HepG2 (cell line): ENCODE measurements around the gene AUH. TPM values are rescaled to one million over a fixed set of nuclear protein-coding genes. Genes with fewer than 3 reads are reported as not detected.
A peak's percentile ranks its signal among the peaks of the same experiment; 100 is the strongest.

ENCODE experiments used
- ATF7 ChIP-seq, 2 experiments: fragments of 450-650 bp in 1 of 2; sonication (generic) in 1 of 2; formaldehyde crosslinking in 1 of 2; IDR thresholded peaks; 2 replicates each; pipeline versions ENCODE4 v1.4.0 to v1.6.1; 2016 to 2020; ENCODE audit warnings: antibody characterized with exemption in 1 of 2, mild to moderate bottlenecking in 1 of 2, missing genetic modification reagents in 1 of 2
- CBX5 ChIP-seq: sonication (generic); formaldehyde crosslinking; IDR thresholded peaks from 2 replicates; pipeline ENCODE4 v1.4.0; 2020; ENCODE audit warnings: missing genetic modification reagents, borderline replicate concordance
- CCDC6 ChIP-seq: sonication (generic); formaldehyde crosslinking; IDR thresholded peaks from 2 replicates; pipeline ENCODE4 v1.8.1; 2022; ENCODE audit warnings: mild to moderate bottlenecking, missing genetic modification reagents, moderate library complexity
- ELF3 ChIP-seq: IDR thresholded peaks from 2 replicates; pipeline ENCODE4 v1.6.1; 2016; ENCODE audit warnings: missing genetic modification reagents, missing compliant biosample characterization
- FOXA3 ChIP-seq: IDR thresholded peaks from 2 replicates; pipeline ENCODE4 v1.6.1; 2016; ENCODE audit warnings: missing genetic modification reagents, missing compliant biosample characterization
- HDAC1 ChIP-seq: sonication (generic); formaldehyde crosslinking; IDR thresholded peaks from 2 replicates; pipeline ENCODE4 v1.5.1; 2020; ENCODE audit warnings: mild to moderate bottlenecking, missing genetic modification reagents
- MYPOP ChIP-seq: sonication (generic); formaldehyde crosslinking; IDR thresholded peaks from 2 replicates; pipeline ENCODE4 v1.8.1; 2023; ENCODE audit warnings: mild to moderate bottlenecking, moderate library complexity, missing genetic modification reagents
- NCOA2 ChIP-seq: sonication (generic); formaldehyde crosslinking; IDR thresholded peaks from 2 replicates; pipeline ENCODE4 v1.8.0; 2022; ENCODE audit warnings: inconsistent platforms
- SAP130 ChIP-seq: IDR thresholded peaks from 2 replicates; pipeline ENCODE4 v1.6.1; 2016; ENCODE audit warnings: low read depth
- SNAI1 ChIP-seq: sonication (generic); formaldehyde crosslinking; IDR thresholded peaks from 2 replicates; pipeline ENCODE4 v1.5.0; 2020; ENCODE audit warnings: mild to moderate bottlenecking, missing genetic modification reagents, borderline replicate concordance
- SOX13 ChIP-seq, 3 experiments: fragments of 450-650 bp in 1 of 3; sonication (generic) in 1 of 3; formaldehyde crosslinking in 1 of 3; IDR thresholded peaks in 2 of 3; conservative IDR thresholded peaks in 1 of 3; 2 replicates each; pipeline versions ENCODE4 v1.5.0 to v1.6.1; 2016 to 2020; ENCODE audit warnings: antibody characterized with exemption in 1 of 3, mild to moderate bottlenecking in 1 of 3, missing compliant biosample characterization in 1 of 3, missing genetic modification reagents in 1 of 3, moderate library complexity in 1 of 3
- SUZ12 ChIP-seq: fragments of 150-350 bp; IDR thresholded peaks from 2 replicates; pipeline ENCODE4 v1.6.1; 2014; ENCODE audit warnings: low read depth, low read length
- ZBTB26 ChIP-seq: IDR thresholded peaks from 2 replicates; pipeline ENCODE4 v1.6.1; 2016; ENCODE audit warnings: missing compliant biosample characterization, missing genetic modification reagents, borderline replicate concordance
- ZBTB38 ChIP-seq: sonication (generic); formaldehyde crosslinking; IDR thresholded peaks from 2 replicates; pipeline ENCODE4 v1.5.1; 2020; ENCODE audit warnings: mild to moderate bottlenecking, missing genetic modification reagents
- ZFP36L2 ChIP-seq: sonication (generic); formaldehyde crosslinking; IDR thresholded peaks from 2 replicates; pipeline ENCODE4 v1.4.0; 2020; ENCODE audit warnings: missing genetic modification reagents
- ZFP37 ChIP-seq: sonication (generic); formaldehyde crosslinking; IDR thresholded peaks from 2 replicates; pipeline ENCODE4 v1.4.0; 2020; ENCODE audit warnings: missing genetic modification reagents, borderline replicate concordance
- ZFP82 ChIP-seq: sonication (generic); formaldehyde crosslinking; IDR thresholded peaks from 2 replicates; pipeline ENCODE4 v1.5.1; 2020; ENCODE audit warnings: mild to moderate bottlenecking, missing genetic modification reagents, borderline replicate concordance
- ZFX ChIP-seq: sonication (generic); formaldehyde crosslinking; IDR thresholded peaks from 2 replicates; pipeline ENCODE4 v1.4.0; 2020; ENCODE audit warnings: mild to moderate bottlenecking, low read depth, missing genetic modification reagents, moderate library complexity
- ZNF124 ChIP-seq: sonication (generic); formaldehyde crosslinking; IDR thresholded peaks from 2 replicates; pipeline ENCODE4 v1.4.0; 2020; ENCODE audit warnings: missing genetic modification reagents
- ZNF253 ChIP-seq: sonication (generic); formaldehyde crosslinking; IDR thresholded peaks from 2 replicates; pipeline ENCODE4 v1.8.0; 2022; ENCODE audit warnings: mild to moderate bottlenecking, missing genetic modification reagents, borderline replicate concordance
- ZNF280B ChIP-seq: sonication (generic); formaldehyde crosslinking; IDR thresholded peaks from 2 replicates; pipeline ENCODE4 v1.5.0; 2020; ENCODE audit warnings: missing genetic modification reagents, mild to moderate bottlenecking, borderline replicate concordance
- ZNF292 ChIP-seq: sonication (generic); formaldehyde crosslinking; IDR thresholded peaks from 2 replicates; pipeline ENCODE4 v1.8.1; 2022; ENCODE audit warnings: mild to moderate bottlenecking, low read depth, missing genetic modification reagents, borderline replicate concordance
- ZNF343 ChIP-seq: sonication (generic); formaldehyde crosslinking; IDR thresholded peaks from 2 replicates; pipeline ENCODE4 v1.4.0; 2020; ENCODE audit warnings: mild to moderate bottlenecking, missing genetic modification reagents
- ZNF430 ChIP-seq: sonication (generic); formaldehyde crosslinking; IDR thresholded peaks from 2 replicates; pipeline ENCODE4 v1.9.0; 2021; ENCODE audit warnings: mild to moderate bottlenecking, missing genetic modification reagents
- ZNF484 ChIP-seq: sonication (generic); formaldehyde crosslinking; IDR thresholded peaks from 2 replicates; pipeline ENCODE4 v1.5.1; 2020; ENCODE audit warnings: mild to moderate bottlenecking, low read depth, missing genetic modification reagents, borderline replicate concordance
- ZNF878 ChIP-seq: sonication (generic); formaldehyde crosslinking; IDR thresholded peaks from 2 replicates; pipeline ENCODE4 v1.8.1; 2023; ENCODE audit warnings: mild to moderate bottlenecking, missing genetic modification reagents, moderate library complexity
- ZNF891 ChIP-seq: sonication (generic); formaldehyde crosslinking; IDR thresholded peaks from 2 replicates; pipeline ENCODE4 v1.5.0; 2020; ENCODE audit warnings: mild to moderate bottlenecking, missing genetic modification reagents
- polyA plus RNA-seq, 8 experiments: library from polyadenylated mRNA; depleted of rRNA in 3 of 8; stranded (reverse) in 7 of 8; unstranded in 1 of 8; fragments of >200 nt; fragmentation: Illumina TruSeq in 4 of 8; extraction: Trizol in 4 of 8; gene quantifications; 2 replicates each; pipeline versions ENCODE4 v1.2.1 to v1.2.3, GENCODE V29; 2011 to 2016; ENCODE audit warnings: low read depth in 4 of 8, missing spikeins in 1 of 8, mixed read lengths in 1 of 8; ENCODE audit not compliant: insufficient read depth in 1 of 8
- total RNA-seq, 5 experiments: library from RNA; depleted of rRNA; stranded (reverse); fragments of >200 nt; fragmentation: Illumina TruSeq; extraction: Trizol; gene quantifications; 2 replicates each; pipeline ENCODE4 v1.2.3, GENCODE V29; 2016; ENCODE audit warnings: low read depth in 1 of 5

The AUH gene
- total and polyA plus RNA-seq, 2 of the 13 experiments (the other 11 are each of a cell fraction or from before 2014, with no cell fraction given) = 25.8 to 31.9 TPM

GRCh38 chr9:91195372-91196012 lies 166.2 kb downstream of the AUH start (continued):
- TF ChIP-seq SNAI1 = no peak
- no peak for TF ChIP-seq ZNF292 (CRISPR knock-in tag)
- peak; percentile 64; the same call in 1 of the 2 replicates for TF ChIP-seq ZNF878 (CRISPR knock-in tag)
- peak; percentile 44; the same call in 1 of the 2 replicates for TF ChIP-seq HDAC1 (CRISPR knock-in tag)
- TF ChIP-seq ZNF430 = peak; percentile 36; the same call in 1 of the 2 replicates
- TF ChIP-seq ATF7 (IDR thresholded peaks at IDR 0.05) = no peak
- no peak; the same call in 1 of the 2 replicates for TF ChIP-seq ATF7 (CRISPR knock-in tag; IDR thresholded peaks at IDR 0.05)
- TF ChIP-seq ZNF891 (CRISPR knock-in tag) = no peak
- TF ChIP-seq ZFP37 = peak; percentile 55; the same call in 1 of the 2 replicates
- no peak for TF ChIP-seq ZBTB26 (CRISPR knock-in tag)
- no peak for TF ChIP-seq SOX13 (IDR thresholded peaks at IDR 0.05)
- TF ChIP-seq SOX13 (CRISPR knock-in tag; conservative IDR thresholded peaks at IDR 0.05 in 1 of 2, IDR thresholded peaks at IDR 0.05 in 1 of 2) = 0 out of 4 replicates have a peak, but pooled peaks of 1 of the 2 experiments have one; percentile 29
- peak; percentile 66 for TF ChIP-seq SAP130 (CRISPR knock-in tag)
- TF ChIP-seq ZNF253 = no peak
- TF ChIP-seq MYPOP (CRISPR knock-in tag) = no peak
- TF ChIP-seq SUZ12 = no peak
- TF ChIP-seq NCOA2 = peak; percentile 70
- TF ChIP-seq CCDC6 (CRISPR knock-in tag) = 0 out of 2 replicates have a peak, but pooled peaks have one; percentile 23
- peak; percentile 32; the same call in 1 of the 2 replicates for TF ChIP-seq FOXA3
- no peak for TF ChIP-seq ZFP82 (CRISPR knock-in tag)
- 0 out of 2 replicates have a peak, but pooled peaks have one; percentile 3 for TF ChIP-seq ZNF124 (CRISPR knock-in tag)
- TF ChIP-seq ELF3 = peak; percentile 72
- no peak for TF ChIP-seq ZNF280B
- TF ChIP-seq ZNF484 (CRISPR knock-in tag) = no peak
- TF ChIP-seq ZFP36L2 (CRISPR knock-in tag) = 0 out of 2 replicates have a peak, but pooled peaks have one; percentile 42
- no peak for TF ChIP-seq ZNF343 (CRISPR knock-in tag)
- peak; percentile 59 for TF ChIP-seq ZFX (CRISPR knock-in tag)
- TF ChIP-seq CBX5 = no peak
- no peak for TF ChIP-seq ZBTB38
